OCI-LY1 (cell line): ENCODE data around the gene SLC9C2.

Experiments
- EZH2 ChIP-seq: fragments of 200-600 bp; sonication (generic), shearing (Covaris generic); IDR thresholded peaks from 2 replicates; pipeline ENCODE4 v1.8.0; 2017; ENCODE audit warnings: borderline replicate concordance, mixed run types, mild to moderate bottlenecking, antibody characterized with exemption, low read length, moderate library complexity, mixed read lengths
- TF ChIP-seq, protein P1 (sequence below): fragments of 200-600 bp; sonication (generic), shearing (Covaris generic); IDR thresholded peaks from 2 replicates; pipeline ENCODE4 v1.5.1; 2017; ENCODE audit warnings: mild to moderate bottlenecking, antibody characterized with exemption, low read length, moderate library complexity, mixed read lengths

DNA sequence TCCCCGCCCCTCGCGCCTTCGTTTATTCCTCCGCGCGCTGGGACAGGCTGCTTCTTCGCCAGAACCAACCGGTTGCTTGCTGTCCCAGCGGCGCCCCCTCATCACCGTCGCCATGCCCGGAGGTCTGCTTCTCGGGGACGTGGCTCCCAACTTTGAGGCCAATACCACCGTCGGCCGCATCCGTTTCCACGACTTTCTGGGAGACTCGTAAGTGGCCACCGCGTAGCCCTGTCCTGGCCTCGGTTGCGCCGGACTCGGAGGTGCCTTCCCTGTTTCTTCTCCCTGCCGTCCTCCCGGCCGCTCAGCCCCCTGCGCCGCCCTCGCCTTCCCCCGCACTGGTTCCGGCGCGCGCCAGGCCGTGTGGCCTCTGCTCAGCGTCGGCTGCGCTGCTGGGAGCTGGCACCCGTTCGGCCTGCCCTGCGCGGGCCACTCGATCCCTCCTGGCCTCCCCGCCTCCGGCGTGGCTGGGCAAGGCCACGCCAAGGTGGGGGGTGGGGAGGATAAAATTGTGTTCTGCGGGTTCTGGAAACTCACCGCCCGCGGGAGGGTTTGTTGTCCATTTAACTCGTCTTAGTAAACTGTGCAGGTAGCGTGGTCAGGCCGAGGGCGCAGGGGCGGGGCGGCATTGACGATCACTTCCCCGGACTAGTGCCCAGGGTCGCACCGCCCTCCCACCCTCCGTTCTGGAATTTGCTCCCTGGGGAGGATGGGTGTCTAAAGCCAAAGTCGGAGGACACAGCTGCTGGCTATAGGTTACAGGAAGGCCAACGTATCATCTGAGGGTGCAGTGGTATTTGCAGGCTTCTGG lies 125.4 kb downstream of the SLC9C2 start, which contains the start of gene PRDX6:
- TF ChIP-seq, protein P1, sequence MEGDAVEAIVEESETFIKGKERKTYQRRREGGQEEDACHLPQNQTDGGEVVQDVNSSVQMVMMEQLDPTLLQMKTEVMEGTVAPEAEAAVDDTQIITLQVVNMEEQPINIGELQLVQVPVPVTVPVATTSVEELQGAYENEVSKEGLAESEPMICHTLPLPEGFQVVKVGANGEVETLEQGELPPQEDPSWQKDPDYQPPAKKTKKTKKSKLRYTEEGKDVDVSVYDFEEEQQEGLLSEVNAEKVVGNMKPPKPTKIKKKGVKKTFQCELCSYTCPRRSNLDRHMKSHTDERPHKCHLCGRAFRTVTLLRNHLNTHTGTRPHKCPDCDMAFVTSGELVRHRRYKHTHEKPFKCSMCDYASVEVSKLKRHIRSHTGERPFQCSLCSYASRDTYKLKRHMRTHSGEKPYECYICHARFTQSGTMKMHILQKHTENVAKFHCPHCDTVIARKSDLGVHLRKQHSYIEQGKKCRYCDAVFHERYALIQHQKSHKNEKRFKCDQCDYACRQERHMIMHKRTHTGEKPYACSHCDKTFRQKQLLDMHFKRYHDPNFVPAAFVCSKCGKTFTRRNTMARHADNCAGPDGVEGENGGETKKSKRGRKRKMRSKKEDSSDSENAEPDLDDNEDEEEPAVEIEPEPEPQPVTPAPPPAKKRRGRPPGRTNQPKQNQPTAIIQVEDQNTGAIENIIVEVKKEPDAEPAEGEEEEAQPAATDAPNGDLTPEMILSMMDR, result no peak
- TF ChIP-seq EZH2, result no peak
